GM12878 (cell line): ENCODE results near the gene PHPT1. TPM values are rescaled to one million over a fixed set of nuclear protein-coding genes. Genes with fewer than 3 reads are reported as not detected.
A peak's percentile ranks its signal among the peaks of the same experiment; 100 is the strongest.

Experiments
- BHLHE40 ChIP-seq, 2 experiments: fragments of 450-650 bp in 1 of 2; IDR thresholded peaks; 2 replicates each; pipeline ENCODE4 v1.6.1; 2011 to 2017; ENCODE audit warnings: low read depth in 2 of 2, borderline replicate concordance in 1 of 2, improper control_type of control experiment in 1 of 2, low read length in 1 of 2, mild to moderate bottlenecking in 1 of 2
- CHD1 ChIP-seq: IDR thresholded peaks from 2 replicates; pipeline ENCODE4 v1.6.1; 2012; ENCODE audit warnings: low read depth, low read length, improper control_type of control experiment
- CHD2 ChIP-seq: IDR thresholded peaks from 2 replicates; pipeline ENCODE4 v1.6.1; 2011; ENCODE audit warnings: low read depth, low read length, improper control_type of control experiment, borderline replicate concordance
- E4F1 ChIP-seq: fragments of 450-650 bp; IDR thresholded peaks from 2 replicates; pipeline ENCODE4 v1.6.1; 2018; ENCODE audit warnings: borderline replicate concordance, mild to moderate bottlenecking; ENCODE audit not compliant: partially characterized antibody
- EP300 ChIP-seq, 2 experiments: fragments of 150-350 bp in 1 of 2; IDR thresholded peaks; 2 replicates each; pipeline ENCODE4 v1.6.1; 2011 to 2012; ENCODE audit warnings: low read depth in 2 of 2, low read length in 2 of 2, borderline replicate concordance in 1 of 2, improper control_type of control experiment in 1 of 2, inconsistent platforms in 1 of 2; ENCODE audit not compliant: control insufficient read depth in 1 of 2
- EZH2 ChIP-seq: IDR thresholded peaks from 2 replicates; pipeline ENCODE4 v1.6.1; 2012; ENCODE audit warnings: low read depth, mild to moderate bottlenecking, control low read depth, inconsistent platforms, low read length, borderline replicate concordance; ENCODE audit not compliant: control insufficient read depth
- FOXK2 ChIP-seq: fragments of 450-650 bp; IDR thresholded peaks from 2 replicates; pipeline ENCODE4 v1.6.1; 2017; ENCODE audit warnings: mild to moderate bottlenecking, moderate library complexity
- HDAC6 ChIP-seq: fragments of 200-600 bp; sonication (generic); IDR thresholded peaks from one replicate; pipeline ENCODE4 v1.8.0; 2017; ENCODE audit warnings: antibody characterized with exemption; ENCODE audit not compliant: unreplicated experiment
- IKZF1 ChIP-seq: fragments of 450-650 bp; conservative IDR thresholded peaks from 2 replicates; pipeline ENCODE4 v1.6.1; 2017; ENCODE audit warnings: antibody characterized with exemption, mild to moderate bottlenecking
- KDM1A ChIP-seq: fragments of 200-600 bp; sonication (generic); IDR thresholded peaks from 2 replicates; pipeline ENCODE4 v1.6.1; 2016; ENCODE audit warnings: borderline replicate concordance
- MLLT1 ChIP-seq: fragments of 450-650 bp; IDR thresholded peaks from 2 replicates; pipeline ENCODE4 v1.6.1; 2016; ENCODE audit warnings: mild to moderate bottlenecking
- MTA2 ChIP-seq: fragments of 450-650 bp; IDR thresholded peaks from 2 replicates; pipeline ENCODE4 v1.6.1; 2016; ENCODE audit warnings: low read depth, mild to moderate bottlenecking, moderate library complexity
- MTA3 ChIP-seq: IDR thresholded peaks from 2 replicates; pipeline ENCODE4 v1.6.1; 2012; ENCODE audit warnings: low read length, inconsistent platforms, borderline replicate concordance
- REST ChIP-seq: IDR thresholded peaks from 2 replicates; pipeline ENCODE4 v1.6.1; 2012; ENCODE audit warnings: mild to moderate bottlenecking, low read depth, low read length
- SRF ChIP-seq, 2 experiments: IDR thresholded peaks; 2 replicates each; pipeline ENCODE4 v1.6.1; 2011; ENCODE audit warnings: low read depth in 2 of 2, low read length in 2 of 2, mild to moderate bottlenecking in 1 of 2, moderate library complexity in 1 of 2
- TCF12 ChIP-seq: IDR thresholded peaks from 2 replicates; pipeline ENCODE4 v1.6.1; 2011; ENCODE audit warnings: low read depth, mild to moderate bottlenecking, low read length
- USF1 ChIP-seq: IDR thresholded peaks from 2 replicates; pipeline ENCODE4 v1.6.1; 2011; ENCODE audit warnings: borderline replicate concordance, low read depth, mild to moderate bottlenecking, moderate library complexity, mixed read lengths, low read length; ENCODE audit not compliant: insufficient read depth; ENCODE audit errors: extremely low read length
- ZNF24 ChIP-seq: fragments of 450-650 bp; IDR thresholded peaks from 2 replicates; pipeline ENCODE4 v1.6.1; 2017; ENCODE audit warnings: antibody characterized with exemption, mild to moderate bottlenecking
- polyA plus RNA-seq, 11 experiments: library from polyadenylated mRNA; depleted of rRNA in 4 of 11; unstranded in 6 of 11; stranded (reverse) in 5 of 11; fragments of >200 nt; fragmentation: Nextera tagmentation in 4 of 11; fragmentation: Illumina TruSeq in 1 of 11; extraction: Ambion mirVana in 4 of 11; extraction: Trizol in 1 of 11; gene quantifications; 1 replicate in 1 of 11; 2 replicates in 10 of 11; pipeline versions ENCODE4 v1.2.1 to v1.2.3, GENCODE V29; 2011 to 2016; ENCODE audit warnings: inconsistent platforms in 2 of 11, missing spikeins in 2 of 11, low read depth in 1 of 11
- total RNA-seq, 4 experiments: library from RNA; depleted of rRNA in 3 of 4; stranded (reverse); fragments of >200 nt in 3 of 4; fragmentation: Illumina TruSeq in 1 of 4; extraction: Trizol in 1 of 4; gene quantifications; 2 replicates each; pipeline versions ENCODE4 v1.2.1 to v1.2.3, GENCODE V29; 2013 to 2021

The PHPT1 gene
- total and polyA plus RNA-seq, 10 of the 15 experiments (the other 5 are each of a cell fraction or from before 2014, with no cell fraction given) = 56.2 to 323 (median 140) TPM

- TF ChIP-seq CHD1 (no peak), TCF12 (peak; percentile 73), MTA2 (no peak), ZNF24 (no peak), IKZF1 (no peak), CHD2 (no peak), EZH2 (no peak), BHLHE40 (IDR thresholded peaks at IDR 0.05; ENCODE audit: borderline replicate concordance in 1 of 2, low read depth in 2 of 2, low read length in 1 of 2) (peak; percentile 43 to 81; a peak in 2 of 4 replicates), E4F1 (no peak), SRF (IDR thresholded peaks at IDR 0.05; ENCODE audit: low read depth in 2 of 2, low read length in 2 of 2) (no peak), KDM1A (no peak), FOXK2 (no peak), USF1 (no peak), MTA3 (no peak), MLLT1 (no peak), REST (no peak), EP300 (IDR thresholded peaks at IDR 0.05; ENCODE audit: borderline replicate concordance in 1 of 2, control insufficient read depth in 1 of 2, low read depth in 2 of 2, low read length in 2 of 2) (no peak), HDAC6 (no peak)
Measured at GRCh38 chr9:136799854-136800657, 49.2 kb upstream of the PHPT1 start (continued).
